B cell (primary cell): ENCODE data around the gene NAGPA. TPM values are rescaled to one million over a fixed set of nuclear protein-coding genes. Genes with fewer than 3 reads are reported as not detected.

ENCODE experiments used
- ATAC-seq: fragments of 200-7000 bp; cut with Tn5 transposase; one replicate; pipeline ENCODE4 v1.10.0; 2021; ENCODE audit warnings: low read depth, mild to moderate bottlenecking, moderate number of reproducible peaks, moderate library complexity
- CTCF ChIA-PET: fragments of 350-600 bp; sonication (Branson Sonifier 250); formaldehyde crosslinking; loops from one replicate; lab custom pipeline; 2021; ENCODE audit warnings: antibody characterized with exemption, inconsistent platforms; lab: Charles Lee
- POLR2A ChIA-PET: fragments of 350-600 bp; sonication (Branson Sonifier 250); formaldehyde crosslinking; loops from one replicate; lab custom pipeline; 2021; ENCODE audit warnings: antibody characterized with exemption; lab: Charles Lee
- DNase-seq: peaks from one replicate; pipeline ENCODE4 v3.0.0; 2013
- H2AFZ ChIP-seq: 2 replicates; pipeline ENCODE4 v1.6.1; 2012; ENCODE audit warnings: mild to moderate bottlenecking, low read depth, low read length; ENCODE audit not compliant: insufficient read depth, poor library complexity, severe bottlenecking
- H3K27ac ChIP-seq, 2 donors: 1 replicate in 1 of 2; 2 replicates in 1 of 2; pipeline ENCODE4 v1.5.1; 2012 to 2013; ENCODE audit warnings: low read length in 2 of 2, mild to moderate bottlenecking in 2 of 2, moderate library complexity in 1 of 2
- H3K27me3 ChIP-seq, 4 experiments: fragments of 200-600 bp in 1 of 4; sonication (generic) in 1 of 4; replicated peaks in 1 of 4; 1 replicate in 2 of 4; 2 replicates in 2 of 4; pipeline versions ENCODE4 v1.6.1 to v1.7.0; 2013 to 2016; ENCODE audit warnings: low read length in 3 of 4, mild to moderate bottlenecking in 2 of 4, mixed read lengths in 1 of 4, moderate library complexity in 1 of 4; ENCODE audit not compliant: insufficient read depth in 4 of 4, control insufficient read depth in 3 of 4; ENCODE audit errors: control extremely low read depth in 1 of 4
- H3K36me3 ChIP-seq, 2 experiments: replicated peaks in 1 of 2; 1 replicate in 1 of 2; 2 replicates in 1 of 2; pipeline versions ENCODE4 v1.6.1 to v1.7.1; 2013; ENCODE audit warnings: low read length in 1 of 2; ENCODE audit not compliant: insufficient read depth in 2 of 2, control insufficient read depth in 1 of 2; ENCODE audit errors: control extremely low read depth in 1 of 2, extremely low read depth in 1 of 2
- H3K4me1 ChIP-seq, 2 donors: fragments of 200-600 bp in 1 of 2; sonication (generic) in 1 of 2; 1 replicate in 1 of 2; 2 replicates in 1 of 2; pipeline versions ENCODE4 v1.5.1 to v1.6.1; 2013 to 2017; ENCODE audit warnings: low read length in 2 of 2; ENCODE audit not compliant: control insufficient read depth in 2 of 2, insufficient read depth in 2 of 2
- H3K4me2 ChIP-seq: replicated peaks from 2 replicates; pipeline ENCODE3; 2012; ENCODE audit warnings: mild to moderate bottlenecking, low read depth, low read length; ENCODE audit not compliant: poor library complexity, severe bottlenecking
- H3K4me3 ChIP-seq, 5 experiments: fragments of 200-600 bp in 1 of 5; sonication (generic) in 1 of 5; 1 replicate in 3 of 5; 2 replicates in 2 of 5; pipeline versions ENCODE4 v1.5.1 to v1.7.0; 2011 to 2016; ENCODE audit warnings: low read length in 4 of 5, mild to moderate bottlenecking in 4 of 5, low read depth in 2 of 5, control low read depth in 1 of 5, moderate library complexity in 1 of 5; ENCODE audit not compliant: insufficient read depth in 1 of 5; ENCODE audit errors: control extremely low read depth in 1 of 5, extremely low read depth in 1 of 5
- H3K79me2 ChIP-seq: fragments of 200-600 bp; sonication (generic); one replicate; pipeline ENCODE4 v1.6.0; 2016; ENCODE audit warnings: low read length; ENCODE audit not compliant: control insufficient read depth, insufficient read depth
- H3K9ac ChIP-seq: fragments of 200-600 bp; sonication (generic); 2 replicates; pipeline ENCODE4 v1.6.1; 2017; ENCODE audit warnings: mild to moderate bottlenecking, low read length, moderate library complexity
- H3K9me3 ChIP-seq, 3 donors: one replicate each; pipeline versions ENCODE4 v1.6.1 to v1.7.1; 2013; ENCODE audit warnings: low read length in 2 of 3; ENCODE audit not compliant: control insufficient read depth in 2 of 3, insufficient read depth in 1 of 3; ENCODE audit errors: control extremely low read depth in 1 of 3
- H4K20me1 ChIP-seq: 2 replicates; pipeline ENCODE4 v1.6.0; 2012; ENCODE audit warnings: mild to moderate bottlenecking, low read length; ENCODE audit not compliant: insufficient read depth, control insufficient read depth, poor library complexity, severe bottlenecking
- H3K27ac Mint-ChIP-seq: one replicate; pipeline ENCODE4 v1.8.0; 2021; ENCODE audit warnings: mixed read lengths
- H3K27me3 Mint-ChIP-seq: one replicate; pipeline ENCODE4 v1.8.0; 2021; ENCODE audit warnings: mixed read lengths
- H3K4me1 Mint-ChIP-seq: one replicate; pipeline ENCODE4 v1.8.0; 2021; ENCODE audit warnings: mixed read lengths
- H3K4me3 Mint-ChIP-seq: one replicate; pipeline ENCODE4 v1.8.0; 2021; ENCODE audit warnings: mixed read lengths
- H3K9me3 Mint-ChIP-seq: one replicate; pipeline ENCODE4 v1.8.0; 2022; ENCODE audit warnings: mixed read lengths; ENCODE audit not compliant: insufficient read depth
- CTCF ChIP-seq: fragments of 200-600 bp; IDR thresholded peaks from one replicate; pipeline ENCODE4 v1.8.0; 2022; ENCODE audit warnings: antibody characterized with exemption, mild to moderate bottlenecking
- EZH2 ChIP-seq: IDR thresholded peaks from 2 replicates; pipeline ENCODE4 v1.6.1; 2012; ENCODE audit warnings: borderline replicate concordance, low read depth, mild to moderate bottlenecking, moderate library complexity, low read length; ENCODE audit not compliant: insufficient read depth, poor library complexity, severe bottlenecking
- WGBS: methylation state at CpG from one replicate; pipeline ENCODE4 v1.1.5; 2013; ENCODE audit warnings: missing lambda C conversion rate; ENCODE audit not compliant: insufficient coverage; 5-methylcytosine and 5-hydroxymethylcytosine counted together
- intact Hi-C: fragments of 100-400 bp; cut with micrococcal nuclease; formaldehyde crosslinking; loops from one replicate; pipeline ENCODE4 v1.10.0; 2022
- polyA plus RNA-seq: library from polyadenylated mRNA; depleted of rRNA; stranded (reverse); fragments of >200 nt; gene quantifications from 2 replicates; pipeline ENCODE4 v1.2.3, GENCODE V29; 2012
- total RNA-seq, 2 donors: library from RNA; stranded (reverse); fragments of 120-200 nt in 1 of 2; gene quantifications; 1 replicate in 1 of 2; 2 replicates in 1 of 2; pipeline versions ENCODE4 v1.2.3 to v1.2.4, GENCODE V29; 2013 to 2022

NAGPA gene
- total and polyA plus RNA-seq, 2 donors (not counting 1 experiment from before 2014, with no cell fraction given): 38.4 to 38.6 TPM

- Mint-ChIP-seq H3K9me3 (no peaks in the 10 kb centered on the region), H3K4me3 (no peak overlapping the region), H3K27me3 (no peaks in the 10 kb centered on the region), H3K27ac (no peak overlapping the region), H3K4me1 (no peaks in the 10 kb centered on the region)
- H3K4me2 ChIP-seq: no peak overlapping the region
- no peak for ATAC-seq
- peaks cover 0 to 25% of the 10 kb centered on the region in 2 experiments for H3K36me3 ChIP-seq
- TF ChIP-seq CTCF (no peak), EZH2 (no peak)
- ChIA-PET CTCF (interaction anchor here (1.0 to 1.3 kb wide), 2 partner anchors 9 to 518 kb away, joined by 3 to 4 read pairs; partner anchors contain the start of gene NAGPA), POLR2A (no interaction called here)
- intact Hi-C loops: no loop called here
- DNase-seq: no peak
- H3K4me3 ChIP-seq: no peak overlapping the region
- 72% methylated on average over 17 of the region's 17 CpGs for WGBS
- no peaks in the 10 kb centered on the region for H3K4me1 ChIP-seq
- H3K27ac ChIP-seq: no peak overlapping the region
- no peaks in the 10 kb centered on the region for H3K27me3 ChIP-seq
- no peaks in the 10 kb centered on the region for H3K79me2 ChIP-seq
- no peaks in the 10 kb centered on the region for H4K20me1 ChIP-seq
- no peaks in the 10 kb centered on the region for H3K9me3 ChIP-seq
- no peak overlapping the region for H3K9ac ChIP-seq
- no peak overlapping the region for H2AFZ ChIP-seq
Observed at GRCh38 chr16:5025171-5025632, 8.5 kb downstream of the NAGPA start.

GRCh38 chr16:5024632-5025031 is 9.1 kb downstream of the NAGPA start:
- H3K4me1 ChIP-seq: no peaks in the 10 kb centered on the region
- DNase-seq (no peak), ATAC-seq (no peak)
- H4K20me1 ChIP-seq: no peaks in the 10 kb centered on the region
- ChIA-PET CTCF (interaction anchor here (1.3 kb wide), 1 partner anchor 10 kb away, joined by 4 read pairs; the partner anchor contains the start of gene NAGPA), POLR2A (interaction anchor here (0.6 kb wide), 1 partner anchor 10 kb away, joined by 10 read pairs; no protein-coding TSS in a partner anchor)
- Mint-ChIP-seq H3K27me3 (no peaks in the 10 kb centered on the region), H3K9me3 (no peaks in the 10 kb centered on the region), H3K4me3 (no peak overlapping the region), H3K4me1 (no peaks in the 10 kb centered on the region), H3K27ac (no peak overlapping the region)
- H2AFZ ChIP-seq: no peak overlapping the region
- no peak overlapping the region for H3K4me2 ChIP-seq
- WGBS: 90% methylated on average over 4 of the region's 4 CpGs
- no peak for TF ChIP-seq EZH2
- no peak for TF ChIP-seq CTCF
- no peaks in the 10 kb centered on the region for H3K9me3 ChIP-seq
- H3K79me2 ChIP-seq: no peaks in the 10 kb centered on the region
- no peak overlapping the region for H3K9ac ChIP-seq
- intact Hi-C loops: no loop called here
- H3K36me3 ChIP-seq: peaks cover 0 to 19% of the 10 kb centered on the region in 2 experiments
- H3K27ac ChIP-seq: no peak overlapping the region
- H3K4me3 ChIP-seq: no peak overlapping the region
- no peaks in the 10 kb centered on the region for H3K27me3 ChIP-seq
